HEK293T (cell line): ENCODE results near the gene APBA2.
"Not testable (repeated sequence)": the region's sequence is repeated elsewhere in the genome, so short reads cannot be mapped to it uniquely, and the experiment has no call there.

Source experiments
- CTCF ChIA-PET: fragments of 350-600 bp; formaldehyde crosslinking; extraction: SDS; loops from one replicate; lab custom pipeline; 2021; ENCODE audit warnings: antibody characterized with exemption, inconsistent platforms; lab: Yijun Ruan, JAX
- POLR2A ChIA-PET: fragments of 350-600 bp; formaldehyde crosslinking; extraction: SDS; loops from one replicate; lab custom pipeline; 2020; ENCODE audit warnings: antibody characterized with exemption, inconsistent platforms; lab: Yijun Ruan, JAX
- DNase-seq: peaks from one replicate; pipeline ENCODE4 v3.0.0; 2012; ENCODE audit warnings: mixed read lengths; ENCODE audit errors: extremely low spot score
- ARNT ChIP-seq: fragments of 450-650 bp; IDR thresholded peaks from 2 replicates; pipeline ENCODE4 v1.6.1; 2017; ENCODE audit warnings: mild to moderate bottlenecking
- BHLHE40 ChIP-seq: fragments of 450-650 bp; IDR thresholded peaks from 2 replicates; pipeline ENCODE4 v1.6.1; 2016; ENCODE audit warnings: mild to moderate bottlenecking, moderate library complexity, borderline replicate concordance
- CTBP1 ChIP-seq: fragments of 450-650 bp; IDR thresholded peaks from 2 replicates; pipeline ENCODE4 v1.6.1; 2016; ENCODE audit warnings: borderline replicate concordance
- ELF4 ChIP-seq: fragments of 450-650 bp; IDR thresholded peaks from 2 replicates; pipeline ENCODE4 v1.6.1; 2017; ENCODE audit warnings: antibody characterized with exemption
- FOXA1 ChIP-seq: fragments of 450-650 bp; IDR thresholded peaks from 2 replicates; pipeline ENCODE4 v1.6.1; 2016; ENCODE audit warnings: mild to moderate bottlenecking
- FOXK2 ChIP-seq: fragments of 450-650 bp; IDR thresholded peaks from 2 replicates; pipeline ENCODE4 v1.6.1; 2016; ENCODE audit warnings: mild to moderate bottlenecking
- FOXM1 ChIP-seq: fragments of 450-650 bp; IDR thresholded peaks from 2 replicates; pipeline ENCODE4 v1.6.1; 2017; ENCODE audit warnings: mild to moderate bottlenecking, borderline replicate concordance
- HDGF ChIP-seq: fragments of 450-650 bp; IDR thresholded peaks from 2 replicates; pipeline ENCODE4 v1.6.1; 2017; ENCODE audit warnings: antibody characterized with exemption, borderline replicate concordance
- L3MBTL2 ChIP-seq: fragments of 450-650 bp; conservative IDR thresholded peaks from 2 replicates; pipeline ENCODE4 v1.6.1; 2016; ENCODE audit warnings: mild to moderate bottlenecking
- LEF1 ChIP-seq: fragments of 450-650 bp; IDR thresholded peaks from 2 replicates; pipeline ENCODE4 v1.6.1; 2017; ENCODE audit warnings: mild to moderate bottlenecking, borderline replicate concordance
- NFRKB ChIP-seq: fragments of 450-650 bp; IDR thresholded peaks from 2 replicates; pipeline ENCODE4 v1.6.1; 2016; ENCODE audit warnings: mild to moderate bottlenecking, moderate library complexity
- PKNOX1 ChIP-seq: fragments of 450-650 bp; IDR thresholded peaks from 2 replicates; pipeline ENCODE4 v1.6.1; 2016
- SP1 ChIP-seq: fragments of 450-650 bp; IDR thresholded peaks from 2 replicates; pipeline ENCODE4 v1.6.1; 2017
- SUZ12 ChIP-seq: fragments of 450-650 bp; IDR thresholded peaks from 2 replicates; pipeline ENCODE4 v1.6.1; 2016; ENCODE audit warnings: mild to moderate bottlenecking
- TARDBP ChIP-seq: fragments of 450-650 bp; IDR thresholded peaks from 2 replicates; pipeline ENCODE4 v1.6.1; 2016
- ZNF384 ChIP-seq: fragments of 450-650 bp; IDR thresholded peaks from 2 replicates; pipeline ENCODE4 v1.6.1; 2016

The APBA2 gene

DNA sequence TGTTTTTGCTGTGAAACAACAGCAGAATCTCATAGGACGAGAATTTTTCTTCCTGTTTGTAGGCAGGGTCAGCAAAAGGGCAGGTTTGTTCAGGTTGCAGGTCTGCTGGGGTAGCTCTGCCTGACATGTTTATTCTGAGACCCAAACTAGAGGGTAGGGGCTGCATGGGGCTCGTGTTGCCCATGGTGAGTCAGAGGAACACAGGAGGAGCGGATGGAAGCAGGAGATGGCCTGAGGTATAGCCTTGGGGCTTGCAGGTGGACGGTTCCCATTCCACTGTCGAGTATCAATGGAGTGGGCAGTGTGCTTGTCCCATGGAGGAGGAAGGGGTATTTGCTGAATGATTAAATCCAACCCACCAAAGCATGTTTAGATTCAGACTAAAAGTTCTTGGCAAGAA is 138.9 kb downstream of the APBA2 start:
- TF ChIP-seq PKNOX1 (no peak), ARNT (no peak), BHLHE40 (no peak), ZNF384 (no peak), L3MBTL2 (no peak), LEF1 (no peak), SP1 (no peak), NFRKB (no peak), TARDBP (no peak), FOXA1 (no peak)
- CTCF ChIA-PET: no interaction called here
- POLR2A ChIA-PET: no interaction called here
- DNase-seq: no peak

DNA sequence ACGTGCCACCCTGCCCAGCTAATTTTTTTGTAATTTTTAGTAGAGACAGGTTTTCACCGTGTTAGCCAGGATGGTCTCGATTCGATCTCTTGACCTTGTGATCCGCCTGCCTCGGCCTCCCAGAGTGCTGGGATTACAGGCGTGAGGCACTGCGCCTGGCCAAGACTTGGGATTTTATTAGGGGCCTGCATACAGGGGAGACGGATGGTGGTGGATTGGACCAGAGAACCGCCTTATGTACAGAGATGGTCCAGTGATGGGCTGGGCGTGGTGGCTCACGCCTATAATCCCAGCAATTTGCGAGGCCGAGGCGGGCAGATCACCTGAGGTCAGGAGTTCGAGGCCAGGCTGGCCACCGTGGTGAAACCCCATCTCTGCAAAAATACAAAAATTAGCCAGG is 139.6 kb downstream of the APBA2 start:
- CTCF ChIA-PET, POLR2A ChIA-PET: not testable (repeated sequence)

GRCh38 chr15:29028158-29028557 is 142.4 kb downstream of the APBA2 start:
- CTCF ChIA-PET, POLR2A ChIA-PET, DNase-seq: not testable (repeated sequence)

More for the DNA sequence above, 139.6 kb downstream of the APBA2 start:
- not testable (repeated sequence) for DNase-seq

GRCh38 chr15:29029651-29030195 is 143.9 kb downstream of the APBA2 start:
- CTCF ChIA-PET: interaction anchor here (0.7 kb wide), 1 partner anchor 14 kb away, joined by 3 read pairs; no protein-coding TSS in a partner anchor
- TF ChIP-seq SP1 (no peak), FOXA1 (no peak)
- DNase-seq: no peak
- POLR2A ChIA-PET: no interaction called here

GRCh38 chr15:29031502-29032228 is 145.9 kb downstream of the APBA2 start:
- ChIA-PET POLR2A (no interaction called here), CTCF (no interaction called here)
- DNase-seq: no peak
- TF ChIP-seq LEF1 (no peak), TARDBP (no peak), CTBP1 (no peak), ARNT (no peak), PKNOX1 (no peak), FOXA1 (no peak), ELF4 (no peak), HDGF (no peak), SUZ12 (no peak)

DNA sequence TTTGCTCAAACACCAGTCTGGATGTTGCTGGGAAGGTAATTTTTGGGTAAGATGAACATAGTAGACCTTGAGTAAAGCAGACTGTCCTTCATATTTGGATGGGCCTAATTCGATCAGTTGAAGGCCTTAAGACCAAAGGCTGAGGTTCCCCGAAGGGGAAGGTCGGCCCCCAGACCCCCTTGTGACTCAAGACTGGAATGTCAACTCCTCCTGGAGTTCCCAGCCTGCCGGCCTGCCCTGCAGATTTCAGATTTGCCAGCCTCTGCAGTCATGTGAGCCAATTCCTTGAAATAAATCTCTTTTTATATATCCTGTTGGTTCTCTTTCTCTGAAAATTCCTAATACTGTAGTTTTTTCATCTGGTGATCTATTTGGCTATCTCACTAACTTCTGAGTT is 146.5 kb downstream of the APBA2 start:
- POLR2A ChIA-PET: no interaction called here
- DNase-seq: no peak
- CTCF ChIA-PET: no interaction called here
- TF ChIP-seq CTBP1: no peak
- TF ChIP-seq HDGF: no peak
- TF ChIP-seq L3MBTL2: no peak
- TF ChIP-seq PKNOX1: no peak
- TF ChIP-seq FOXM1: no peak
- TF ChIP-seq SP1: no peak
- no peak for TF ChIP-seq FOXA1
- no peak for TF ChIP-seq NFRKB
- no peak for TF ChIP-seq ARNT
- TF ChIP-seq ELF4: no peak
- no peak for TF ChIP-seq ZNF384
- TF ChIP-seq LEF1: no peak

DNA sequence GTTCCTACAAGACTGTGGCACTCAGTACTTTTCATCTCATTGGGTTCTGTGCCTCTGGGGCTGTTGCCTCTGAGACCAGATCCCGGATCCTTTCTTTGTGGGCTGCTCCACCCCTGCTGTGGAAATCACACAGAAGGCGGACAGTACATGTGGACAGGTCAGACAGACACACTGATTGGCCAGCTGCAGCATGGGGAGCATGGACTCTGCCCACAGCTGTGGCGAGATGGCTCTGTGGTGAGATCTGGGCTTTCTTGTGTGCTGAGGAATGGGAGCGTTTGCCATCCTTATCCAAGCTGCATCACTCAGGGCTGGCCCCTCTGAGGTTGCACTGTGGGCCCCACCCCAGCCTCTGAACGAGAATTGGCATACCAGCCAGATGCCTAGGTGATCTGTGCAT is 147.0 kb downstream of the APBA2 start:
- POLR2A ChIA-PET: no interaction called here
- CTCF ChIA-PET: no interaction called here

More for the DNA sequence above, 147.0 kb downstream of the APBA2 start:
- TF ChIP-seq SP1 (no peak), CTBP1 (no peak), FOXM1 (no peak), ZNF384 (no peak), TARDBP (no peak), LEF1 (no peak), ELF4 (no peak), SUZ12 (no peak), PKNOX1 (no peak), FOXK2 (no peak), FOXA1 (no peak), L3MBTL2 (no peak), BHLHE40 (no peak), ARNT (no peak), NFRKB (no peak), HDGF (no peak)
- no peak for DNase-seq
